GM19324 (cell line): Measurements from ENCODE around the gene TP73.

Experiments
- ATAC-seq: cut with Tn5 transposase; IDR thresholded peaks from one replicate; pipeline ENCODE4 v1.9.1; 2021; ENCODE audit warnings: mild to moderate bottlenecking, moderate library complexity; ENCODE audit not compliant: unreplicated experiment, low FRiP score

TP73 gene

GRCh38 chr1:3756394-3756793, 104.1 kb downstream of the TP73 start:
- ATAC-seq: no peak

GRCh38 chr1:3759164-3759563, 106.8 kb downstream of the TP73 start:
- ATAC-seq: no peak

GRCh38 chr1:3759796-3760195, 107.5 kb downstream of the TP73 start:
- ATAC-seq: no peak

- no peak for ATAC-seq
These were observed 109.1 kb downstream of the TP73 start for GRCh38 chr1:3761296-3762010.

GRCh38 chr1:3762151-3762872, 110.0 kb downstream of the TP73 start:
- ATAC-seq: no peak

- no peak for ATAC-seq
These were observed 110.5 kb downstream of the TP73 start for GRCh38 chr1:3762873-3763228.

- ATAC-seq: no peak
These were observed 111.2 kb downstream of the TP73 start for GRCh38 chr1:3763351-3764125.

GRCh38 chr1:3767328-3767925, 115.1 kb downstream of the TP73 start:
- no peak for ATAC-seq

- ATAC-seq: no peak
These were observed 116.6 kb downstream of the TP73 start for GRCh38 chr1:3768811-3769390.

- no peak for ATAC-seq
These were observed 117.9 kb downstream of the TP73 start for GRCh38 chr1:3770047-3770765.

GRCh38 chr1:3771108-3772026, 119.1 kb downstream of the TP73 start:
- ATAC-seq: no peak

GRCh38 chr1:3772027-3772714, 119.9 kb downstream of the TP73 start:
- ATAC-seq: peak; percentile 67

GRCh38 chr1:3772715-3773571, 120.6 kb downstream of the TP73 start, which contains the start of gene SMIM1:
TSS of gene SMIM1 (plus strand) at chr1:3772749. CDS start at chr1:3775374, 2,625 bp downstream.
- ATAC-seq: peak; percentile 36

GRCh38 chr1:3773572-3774275, 121.4 kb downstream of the TP73 start:
- ATAC-seq: no peak

- ATAC-seq: no peak
These were observed 122.1 kb downstream of the TP73 start for GRCh38 chr1:3774276-3774945.

GRCh38 chr1:3774946-3775489, 122.7 kb downstream of the TP73 start:
- ATAC-seq: no peak
